ENCODE measurements around the gene SF1. TPM values are rescaled to one million over a fixed set of nuclear protein-coding genes. Genes with fewer than 3 reads are reported as not detected.

SF1 gene
- total RNA-seq, 1 donor from 2014 or later: 140 TPM

DNA sequence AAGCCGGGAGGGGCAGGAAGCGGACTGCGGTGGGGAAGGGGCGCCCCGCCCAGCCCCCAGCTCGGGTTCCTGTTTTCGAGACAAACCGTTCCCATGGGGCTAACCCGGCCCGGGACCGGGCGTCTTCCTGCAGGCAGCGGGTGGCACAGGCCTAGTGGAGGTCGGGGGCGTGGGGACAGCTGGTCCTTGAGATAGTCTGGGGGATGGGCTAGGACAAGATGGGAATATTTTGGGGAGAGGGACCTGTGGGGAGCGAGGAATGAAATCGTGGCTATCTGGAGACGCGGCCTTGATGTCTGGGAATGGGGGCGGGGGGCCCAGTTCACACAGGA lies 33.2 kb downstream of the SF1 start:
- no peaks in the 10 kb centered on the region for H3K36me3 ChIP-seq
- H3K4me1 ChIP-seq: peaks cover 14% of the 10 kb centered on the region
- H3K79me2 ChIP-seq (ENCODE audit: low read depth): no peaks in the 10 kb centered on the region
- peak overlapping the region; percentile 62 for H3K4me3 ChIP-seq
- peak overlapping the region; percentile 88 for H3K4me2 ChIP-seq
- no peaks in the 10 kb centered on the region for H3K9me3 ChIP-seq (ENCODE audit: low read depth)
- H3K9ac ChIP-seq: no peak overlapping the region
- H3K4me1 Mint-ChIP-seq: peaks cover 19% of the 10 kb centered on the region
- no peak overlapping the region for H3K27ac Mint-ChIP-seq
- no peak for DNase-seq (ENCODE audit: low spot score)
- peaks cover 50% of the 10 kb centered on the region for H3F3A ChIP-seq (ENCODE audit: low read depth)
- H3K27ac ChIP-seq: no peak overlapping the region
- H3K27me3 Mint-ChIP-seq (ENCODE audit: insufficient read depth, low read depth): peaks cover 34% of the 10 kb centered on the region
- H3K27me3 ChIP-seq: peaks cover 72% of the 10 kb centered on the region
- H4K20me1 ChIP-seq (ENCODE audit: low read depth): peaks cover 34% of the 10 kb centered on the region
- TF ChIP-seq EZH2 (IDR thresholded peaks at IDR 0.05): no peak
- H3K4me3 Mint-ChIP-seq: peak overlapping the region; percentile 87
- H3K9me3 Mint-ChIP-seq: no peaks in the 10 kb centered on the region
- H3K36me3 Mint-ChIP-seq: no peaks in the 10 kb centered on the region
- peak overlapping the region; percentile 60 for H2AFZ ChIP-seq (replicated peaks)

DNA sequence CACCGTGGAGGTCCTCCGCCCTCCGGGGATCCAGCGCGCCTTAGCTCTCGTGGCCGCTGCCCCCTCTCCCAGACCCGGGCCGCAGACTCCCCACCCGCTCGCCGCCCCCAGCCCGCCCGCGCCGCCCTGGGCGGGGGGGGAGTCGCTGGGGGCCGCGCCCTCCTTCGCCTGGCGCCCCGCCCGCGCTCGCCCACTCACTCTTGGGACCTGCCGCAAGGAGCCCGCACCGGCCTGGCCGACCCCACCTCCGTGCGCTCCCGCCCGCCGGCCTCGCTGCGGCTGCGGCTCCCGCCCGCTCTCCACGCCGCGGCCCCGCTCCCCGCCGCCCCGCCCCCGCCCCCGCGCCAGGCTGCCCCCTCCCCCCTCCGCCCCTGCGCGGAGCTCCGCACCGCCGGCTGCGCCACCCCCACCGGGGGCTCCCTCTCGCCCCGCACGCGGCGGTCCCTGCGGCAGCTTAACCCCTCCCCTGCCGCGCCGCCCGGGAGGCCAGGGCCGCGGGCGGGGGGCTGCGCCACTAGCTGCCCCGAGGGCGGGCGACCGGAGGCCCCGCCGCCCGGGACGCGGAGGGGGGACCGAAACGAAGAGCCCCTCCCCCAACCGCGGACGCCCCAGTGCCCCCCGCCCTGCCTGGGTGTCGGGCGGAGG lies 33.7 kb downstream of the SF1 start:
- Histone ChIP-seq H4K20me1 (ENCODE audit: low read depth) (peaks cover 34% of the 10 kb centered on the region), H3K9me3 (ENCODE audit: low read depth) (no peaks in the 10 kb centered on the region), H3K27ac (no peak overlapping the region), H3F3A (ENCODE audit: low read depth) (peaks cover 50% of the 10 kb centered on the region), H3K9ac (no peak overlapping the region), H3K4me3 (peak overlapping the region; percentile 62), H3K36me3 (no peaks in the 10 kb centered on the region), H2AFZ (replicated peaks) (peak overlapping the region; percentile 60), H3K79me2 (ENCODE audit: low read depth) (no peaks in the 10 kb centered on the region), H3K27me3 (peaks cover 77% of the 10 kb centered on the region), H3K4me1 (peaks cover 14% of the 10 kb centered on the region), H3K4me2 (peak overlapping the region; percentile 88)
- H3K36me3 Mint-ChIP-seq: no peaks in the 10 kb centered on the region
- no peak overlapping the region for H3K27ac Mint-ChIP-seq
- H3K4me1 Mint-ChIP-seq: peaks cover 19% of the 10 kb centered on the region
- H3K27me3 Mint-ChIP-seq (ENCODE audit: insufficient read depth, low read depth): peaks cover 35% of the 10 kb centered on the region
- H3K9me3 Mint-ChIP-seq: no peaks in the 10 kb centered on the region
- TF ChIP-seq EZH2 (IDR thresholded peaks at IDR 0.05) (no peak), EZH2phosphoT487 (IDR thresholded peaks at IDR 0.05) (no peak)
- TF ChIP-seq, protein P1, sequence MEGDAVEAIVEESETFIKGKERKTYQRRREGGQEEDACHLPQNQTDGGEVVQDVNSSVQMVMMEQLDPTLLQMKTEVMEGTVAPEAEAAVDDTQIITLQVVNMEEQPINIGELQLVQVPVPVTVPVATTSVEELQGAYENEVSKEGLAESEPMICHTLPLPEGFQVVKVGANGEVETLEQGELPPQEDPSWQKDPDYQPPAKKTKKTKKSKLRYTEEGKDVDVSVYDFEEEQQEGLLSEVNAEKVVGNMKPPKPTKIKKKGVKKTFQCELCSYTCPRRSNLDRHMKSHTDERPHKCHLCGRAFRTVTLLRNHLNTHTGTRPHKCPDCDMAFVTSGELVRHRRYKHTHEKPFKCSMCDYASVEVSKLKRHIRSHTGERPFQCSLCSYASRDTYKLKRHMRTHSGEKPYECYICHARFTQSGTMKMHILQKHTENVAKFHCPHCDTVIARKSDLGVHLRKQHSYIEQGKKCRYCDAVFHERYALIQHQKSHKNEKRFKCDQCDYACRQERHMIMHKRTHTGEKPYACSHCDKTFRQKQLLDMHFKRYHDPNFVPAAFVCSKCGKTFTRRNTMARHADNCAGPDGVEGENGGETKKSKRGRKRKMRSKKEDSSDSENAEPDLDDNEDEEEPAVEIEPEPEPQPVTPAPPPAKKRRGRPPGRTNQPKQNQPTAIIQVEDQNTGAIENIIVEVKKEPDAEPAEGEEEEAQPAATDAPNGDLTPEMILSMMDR (IDR thresholded peaks at IDR 0.05): no peak
- DNase-seq (ENCODE audit: low spot score): peak; percentile 64
- peak overlapping the region; percentile 81 for H3K4me3 Mint-ChIP-seq

DNA sequence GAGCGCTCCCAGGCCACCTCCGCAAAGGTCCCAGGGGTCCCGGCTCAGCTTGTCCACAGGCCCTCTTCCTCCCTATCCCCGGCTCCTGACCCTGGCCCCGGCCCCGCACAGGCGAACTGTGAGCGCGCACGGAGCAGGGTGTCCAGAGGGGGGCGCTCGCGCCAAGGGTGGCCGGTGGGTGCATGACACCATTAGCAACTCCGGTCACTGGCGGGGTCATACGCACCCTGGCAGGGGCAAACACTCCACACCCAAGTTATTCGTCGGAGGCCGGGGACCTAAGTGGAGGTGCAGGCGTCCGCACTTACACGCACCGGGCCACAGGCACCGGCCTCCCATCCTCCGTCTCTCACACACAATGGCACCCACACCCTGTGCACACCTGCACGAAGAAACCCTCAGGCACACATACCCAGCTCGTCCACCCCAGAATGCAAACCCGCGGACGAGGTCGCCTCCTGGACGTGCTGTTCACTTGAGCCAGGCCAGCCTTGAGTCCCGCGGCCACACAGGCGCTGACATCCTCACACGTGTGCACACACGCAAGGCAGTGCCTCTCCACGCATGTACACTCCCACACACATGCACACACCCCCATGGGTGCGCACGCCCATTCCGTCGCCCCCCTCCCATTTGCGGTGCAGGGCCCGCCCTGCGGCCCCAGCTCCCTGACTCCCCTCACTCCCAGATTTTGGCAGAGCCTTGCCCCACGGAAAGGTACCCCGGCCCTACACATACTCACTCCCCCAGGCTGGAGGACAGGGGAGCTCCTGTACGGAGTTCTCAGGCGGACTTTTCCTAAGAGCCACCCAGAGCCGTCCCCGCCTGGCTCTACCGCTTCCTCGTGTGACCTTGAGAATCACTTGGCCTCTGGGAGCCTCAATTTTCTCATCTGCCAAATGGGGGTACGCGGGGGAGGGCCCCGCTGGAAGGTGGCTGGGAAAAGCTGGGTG lies 34.5 kb downstream of the SF1 start, which contains the start of gene RASGRP2:
TSS of gene RASGRP2 (minus strand) at position 552 of the 953 bp plus-strand sequence. CDS start 1,276 bp downstream, outside the sequence.
- H3K9me3 ChIP-seq (ENCODE audit: low read depth): no peaks in the 10 kb centered on the region
- Mint-ChIP-seq H3K4me1 (peaks cover 19% of the 10 kb centered on the region), H3K9me3 (no peaks in the 10 kb centered on the region), H3K27ac (peak within 1 kb of the TSS; percentile 36), H3K27me3 (ENCODE audit: insufficient read depth, low read depth) (peaks cover 35% of the 10 kb centered on the region), H3K36me3 (no peaks in the 10 kb centered on the region), H3K4me3 (peak within 1 kb of the TSS; percentile 81)
- no peak within 1 kb of the TSS for H3K9ac ChIP-seq
- peak within 1 kb of the TSS; percentile 60 for H2AFZ ChIP-seq (replicated peaks)
- H3K27me3 ChIP-seq: peaks cover 84% of the 10 kb centered on the region
- TF ChIP-seq, protein P1 (IDR thresholded peaks at IDR 0.05): peak; percentile 63
- peak; percentile 79 for TF ChIP-seq EZH2 (IDR thresholded peaks at IDR 0.05)
- TF ChIP-seq EZH2phosphoT487 (IDR thresholded peaks at IDR 0.05): peak; percentile 67
- peak within 1 kb of the TSS; percentile 88 for H3K4me2 ChIP-seq
- peaks cover 14% of the 10 kb centered on the region for H3K4me1 ChIP-seq
- H3K4me3 ChIP-seq: peak within 1 kb of the TSS; percentile 62
- H4K20me1 ChIP-seq (ENCODE audit: low read depth): peaks cover 34% of the 10 kb centered on the region
- H3K79me2 ChIP-seq (ENCODE audit: low read depth): no peaks in the 10 kb centered on the region
- H3K27ac ChIP-seq: no peak within 1 kb of the TSS
- peaks cover 50% of the 10 kb centered on the region for H3F3A ChIP-seq (ENCODE audit: low read depth)
- no peaks in the 10 kb centered on the region for H3K36me3 ChIP-seq
- peak; percentile 58 for DNase-seq (ENCODE audit: low spot score)

All from neural progenitor cell (in vitro differentiated cells).